GM21528 (cell line): ENCODE results near the gene ADD2.

Experiments
- ATAC-seq: cut with Tn5 transposase; IDR thresholded peaks from one replicate; pipeline ENCODE4 v1.9.1; 2021; ENCODE audit warnings: mild to moderate bottlenecking, moderate library complexity; ENCODE audit not compliant: unreplicated experiment, low FRiP score

Gene ADD2

GRCh38 chr2:70707706-70708105, 60.3 kb downstream of the ADD2 start:
- no peak for ATAC-seq

GRCh38 chr2:70706026-70706795, 61.8 kb downstream of the ADD2 start:
- no peak for ATAC-seq

GRCh38 chr2:70705160-70705850, 62.7 kb downstream of the ADD2 start:
- no peak for ATAC-seq

GRCh38 chr2:70703900-70704549, 64.0 kb downstream of the ADD2 start:
- no peak for ATAC-seq

GRCh38 chr2:70702711-70703395, 65.1 kb downstream of the ADD2 start:
- no peak for ATAC-seq

GRCh38 chr2:70698847-70699246, 69.2 kb downstream of the ADD2 start:
- ATAC-seq = no peak

- no peak for ATAC-seq
These were observed 70.2 kb downstream of the ADD2 start for GRCh38 chr2:70697603-70698383.

- ATAC-seq = no peak
These were observed 71.9 kb downstream of the ADD2 start for GRCh38 chr2:70696142-70696541.

- no peak for ATAC-seq
These were observed 75.7 kb downstream of the ADD2 start for GRCh38 chr2:70692256-70692655.

GRCh38 chr2:70691497-70692140, 76.4 kb downstream of the ADD2 start:
- no peak for ATAC-seq

GRCh38 chr2:70690846-70691245, 77.2 kb downstream of the ADD2 start:
- no peak for ATAC-seq

GRCh38 chr2:70688427-70688826, 79.6 kb downstream of the ADD2 start:
- no peak for ATAC-seq

- ATAC-seq = no peak
These were observed 80.6 kb downstream of the ADD2 start for GRCh38 chr2:70687461-70687795.

GRCh38 chr2:70686577-70687460, 81.2 kb downstream of the ADD2 start:
- ATAC-seq = no peak

GRCh38 chr2:70685771-70686171, 82.2 kb downstream of the ADD2 start:
- ATAC-seq = no peak

GRCh38 chr2:70684846-70685622, 83.0 kb downstream of the ADD2 start:
- ATAC-seq = no peak

- ATAC-seq = no peak
These were observed 84.5 kb downstream of the ADD2 start for GRCh38 chr2:70683455-70683854.

GRCh38 chr2:70680735-70681134, 87.3 kb downstream of the ADD2 start:
- no peak for ATAC-seq
